Chondrocyte (in vitro differentiated cells): ENCODE data around the gene UBN1. TPM values are rescaled to one million over a fixed set of nuclear protein-coding genes. Genes with fewer than 3 reads are reported as not detected.
A peak's percentile ranks its signal among the peaks of the same experiment; 100 is the strongest.

Source experiments
- DNase-seq: peaks from one replicate; pipeline ENCODE4 v3.0.0; 2021; ENCODE audit warnings: mixed read lengths, low spot score
- H3K27ac Mint-ChIP-seq: one replicate; pipeline ENCODE4 v1.8.0; 2021; ENCODE audit warnings: mild to moderate bottlenecking, moderate library complexity, mixed read lengths; ENCODE audit not compliant: unreplicated experiment
- H3K27me3 Mint-ChIP-seq: 2 replicates; pipeline ENCODE4 v1.8.0; 2021; ENCODE audit warnings: low read depth, mixed read lengths
- H3K36me3 Mint-ChIP-seq: 2 replicates; pipeline ENCODE4 v1.8.0; 2021; ENCODE audit warnings: low read depth, mixed read lengths
- H3K4me1 Mint-ChIP-seq: 2 replicates; pipeline ENCODE4 v1.8.0; 2021; ENCODE audit warnings: low read depth, mild to moderate bottlenecking, mixed read lengths
- H3K4me3 Mint-ChIP-seq: one replicate; pipeline ENCODE4 v1.8.0; 2021; ENCODE audit warnings: mild to moderate bottlenecking, moderate library complexity, mixed read lengths; ENCODE audit not compliant: unreplicated experiment
- H3K9me3 Mint-ChIP-seq: 2 replicates; pipeline ENCODE4 v1.8.0; 2021; ENCODE audit warnings: low read depth, mixed read lengths
- total RNA-seq: library from RNA; stranded (reverse); gene quantifications from 3 replicates; pipeline ENCODE4 v1.2.1, GENCODE V29; 2021
- TF ChIP-seq, protein P1 (sequence below): fragments of 200-600 bp; sonication (generic); IDR thresholded peaks from 2 replicates; pipeline ENCODE4 v1.5.0; 2021; ENCODE audit warnings: antibody characterized with exemption, mild to moderate bottlenecking, moderate library complexity

The UBN1 gene
- total RNA-seq, 1 donor from 2014 or later = 40.1 TPM

DNA sequence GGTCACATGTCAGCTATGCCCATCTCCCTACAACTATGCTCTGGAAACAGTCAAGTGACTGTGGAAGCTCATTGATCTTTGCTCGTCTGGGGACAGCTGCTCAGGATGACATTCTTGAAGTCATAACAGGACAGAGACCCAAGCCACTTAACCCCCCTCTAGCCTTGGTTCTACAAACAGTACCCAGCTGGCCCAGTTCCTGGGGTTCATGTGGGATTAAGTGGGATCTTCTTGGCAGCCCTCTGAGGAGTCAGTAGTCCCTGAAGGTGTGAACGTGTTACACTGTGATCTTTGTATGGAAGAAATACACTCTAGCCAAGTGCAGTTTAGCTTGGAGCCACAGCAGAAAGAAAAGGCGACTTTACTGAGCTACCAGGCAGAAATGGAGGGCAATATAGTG lies 25.8 kb downstream of the UBN1 start:
- Mint-ChIP-seq H3K4me1 (peaks cover 6% of the 10 kb centered on the region), H3K27me3 (no peaks in the 10 kb centered on the region), H3K27ac (no peak overlapping the region), H3K36me3 (peaks cover 43% of the 10 kb centered on the region), H3K9me3 (no peaks in the 10 kb centered on the region), H3K4me3 (no peak overlapping the region)
- TF ChIP-seq, protein P1, sequence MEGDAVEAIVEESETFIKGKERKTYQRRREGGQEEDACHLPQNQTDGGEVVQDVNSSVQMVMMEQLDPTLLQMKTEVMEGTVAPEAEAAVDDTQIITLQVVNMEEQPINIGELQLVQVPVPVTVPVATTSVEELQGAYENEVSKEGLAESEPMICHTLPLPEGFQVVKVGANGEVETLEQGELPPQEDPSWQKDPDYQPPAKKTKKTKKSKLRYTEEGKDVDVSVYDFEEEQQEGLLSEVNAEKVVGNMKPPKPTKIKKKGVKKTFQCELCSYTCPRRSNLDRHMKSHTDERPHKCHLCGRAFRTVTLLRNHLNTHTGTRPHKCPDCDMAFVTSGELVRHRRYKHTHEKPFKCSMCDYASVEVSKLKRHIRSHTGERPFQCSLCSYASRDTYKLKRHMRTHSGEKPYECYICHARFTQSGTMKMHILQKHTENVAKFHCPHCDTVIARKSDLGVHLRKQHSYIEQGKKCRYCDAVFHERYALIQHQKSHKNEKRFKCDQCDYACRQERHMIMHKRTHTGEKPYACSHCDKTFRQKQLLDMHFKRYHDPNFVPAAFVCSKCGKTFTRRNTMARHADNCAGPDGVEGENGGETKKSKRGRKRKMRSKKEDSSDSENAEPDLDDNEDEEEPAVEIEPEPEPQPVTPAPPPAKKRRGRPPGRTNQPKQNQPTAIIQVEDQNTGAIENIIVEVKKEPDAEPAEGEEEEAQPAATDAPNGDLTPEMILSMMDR = no peak
- DNase-seq = no peak

DNA sequence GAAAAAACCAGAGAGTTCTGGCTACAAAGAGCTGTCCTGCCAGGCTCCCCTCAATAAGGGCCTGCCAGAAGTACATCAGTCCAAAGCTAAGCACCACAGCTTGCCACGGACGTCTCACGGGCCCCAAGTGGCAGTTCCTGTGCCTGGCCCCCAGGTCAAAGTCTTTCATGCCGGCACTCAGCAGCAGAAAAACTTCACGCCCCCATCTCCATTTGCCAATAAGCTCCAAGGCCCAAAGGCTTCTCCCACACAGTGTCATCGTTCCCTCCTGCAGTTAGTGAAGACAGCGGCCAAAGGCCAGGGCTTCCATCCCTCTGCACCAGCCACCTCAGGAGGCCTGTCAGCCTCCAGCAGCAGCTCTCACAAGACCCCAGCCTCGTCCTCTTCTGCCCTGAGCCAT lies 27.4 kb downstream of the UBN1 start:
- H3K27me3 Mint-ChIP-seq = no peaks in the 10 kb centered on the region
- H3K36me3 Mint-ChIP-seq = peaks cover 48% of the 10 kb centered on the region
- H3K4me1 Mint-ChIP-seq = no peaks in the 10 kb centered on the region
- H3K9me3 Mint-ChIP-seq = no peaks in the 10 kb centered on the region
- TF ChIP-seq, protein P1 = no peak
- DNase-seq = no peak
- H3K27ac Mint-ChIP-seq = no peak overlapping the region
- H3K4me3 Mint-ChIP-seq = no peak overlapping the region

DNA sequence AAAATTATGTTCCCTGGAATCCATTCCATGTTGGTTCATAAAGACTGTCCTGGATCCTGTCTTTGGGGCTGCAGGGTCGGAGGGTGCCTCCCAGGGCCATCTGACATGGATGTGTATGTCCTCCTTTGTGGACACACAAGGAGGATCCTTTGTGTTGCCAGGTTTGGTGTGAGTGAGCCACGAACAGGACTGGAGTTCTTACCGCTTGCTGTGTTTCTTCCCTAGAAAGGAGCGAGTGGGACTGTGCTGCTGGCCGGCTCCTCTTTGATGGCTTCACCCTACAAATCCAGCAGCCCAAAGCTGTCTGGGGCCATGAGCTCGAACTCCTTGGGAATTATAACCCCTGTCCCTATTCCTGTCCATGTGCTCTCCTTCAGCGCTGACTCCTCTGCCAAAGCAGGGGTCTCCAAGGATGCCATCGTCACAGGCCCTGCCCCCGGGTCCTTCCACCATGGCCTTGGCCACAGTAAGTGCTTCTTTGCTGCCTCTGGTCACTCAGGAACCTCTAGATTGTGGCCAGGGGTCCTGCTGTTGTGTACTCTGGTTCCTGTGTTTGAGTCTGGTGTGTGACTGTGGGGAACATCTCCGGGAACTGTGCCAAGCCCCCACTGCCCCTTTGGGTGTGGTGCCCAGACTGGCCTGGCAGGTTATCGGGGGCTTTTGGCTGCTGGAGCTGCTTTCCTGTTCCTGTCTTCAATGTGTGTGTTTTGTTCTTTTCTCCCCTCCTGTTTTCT lies 29.5 kb downstream of the UBN1 start:
- Mint-ChIP-seq H3K36me3 (peaks cover 38% of the 10 kb centered on the region), H3K27ac (no peak overlapping the region), H3K4me1 (peaks cover 8% of the 10 kb centered on the region), H3K27me3 (no peaks in the 10 kb centered on the region), H3K9me3 (no peaks in the 10 kb centered on the region), H3K4me3 (no peak overlapping the region)
- TF ChIP-seq, protein P1 = no peak
- DNase-seq = no peak

DNA sequence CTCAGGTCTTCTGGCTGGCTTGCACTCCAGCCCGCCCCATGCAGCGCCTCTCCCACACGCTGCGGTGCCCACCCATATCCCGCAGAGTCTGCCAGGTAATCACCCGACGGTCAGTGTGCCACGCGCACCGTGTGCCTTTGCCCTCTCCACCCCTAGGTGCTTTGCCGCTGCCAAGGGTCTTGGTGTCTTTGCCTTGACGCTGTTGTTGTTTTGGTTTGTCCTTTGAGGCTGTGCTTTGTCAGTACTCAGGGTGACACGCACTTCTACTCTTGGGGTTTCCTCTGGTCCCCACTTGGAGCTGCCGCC lies 30.1 kb downstream of the UBN1 start:
- Mint-ChIP-seq H3K4me3 (no peak overlapping the region), H3K27me3 (no peaks in the 10 kb centered on the region)

DNA sequence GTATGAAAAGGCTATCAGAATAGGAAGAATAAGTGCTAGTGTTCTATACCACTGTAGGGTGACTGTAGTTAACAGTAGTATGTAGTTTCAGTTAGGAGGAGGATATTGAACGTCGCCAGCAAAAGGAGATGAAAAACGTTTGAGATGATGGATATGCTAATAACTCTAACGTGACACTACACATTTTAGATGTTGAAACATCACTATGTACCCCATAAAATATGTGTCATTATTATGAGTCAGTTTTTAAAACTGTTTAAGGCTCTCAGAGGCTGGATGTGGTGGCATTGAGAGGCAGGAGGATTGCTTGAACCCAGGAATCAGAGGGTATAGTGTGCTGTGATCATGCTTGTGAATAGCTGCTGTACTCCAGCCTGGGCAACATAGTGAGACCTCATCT lies 31.8 kb downstream of the UBN1 start:
- no peak for DNase-seq
- Mint-ChIP-seq H3K4me3 (no peak overlapping the region), H3K4me1 (peaks cover 26% of the 10 kb centered on the region), H3K9me3 (no peaks in the 10 kb centered on the region), H3K36me3 (peaks cover 38% of the 10 kb centered on the region), H3K27me3 (no peaks in the 10 kb centered on the region), H3K27ac (peak overlapping the region; percentile 1)
- TF ChIP-seq, protein P1 = no peak

More for the DNA sequence above, 30.1 kb downstream of the UBN1 start:
- peaks cover 35% of the 10 kb centered on the region for H3K36me3 Mint-ChIP-seq
- no peak for DNase-seq
- TF ChIP-seq, protein P1 = no peak
- H3K27ac Mint-ChIP-seq = no peak overlapping the region
- H3K4me1 Mint-ChIP-seq = peaks cover 13% of the 10 kb centered on the region
- no peaks in the 10 kb centered on the region for H3K9me3 Mint-ChIP-seq
